Globus pallidus (tissue), 1 donor: ENCODE data around the gene TAMM41.
A peak's percentile ranks its signal among the peaks of the same experiment; 100 is the strongest.
"Not testable (repeated sequence)": the region's sequence is repeated elsewhere in the genome, so short reads cannot be mapped to it uniquely, and the experiment has no call there.

Experiments used
- DNase-seq: peaks from one replicate; pipeline ENCODE4 v3.0.0-alpha.2; 2015; ENCODE audit warnings: low spot score

The TAMM41 gene

DNA sequence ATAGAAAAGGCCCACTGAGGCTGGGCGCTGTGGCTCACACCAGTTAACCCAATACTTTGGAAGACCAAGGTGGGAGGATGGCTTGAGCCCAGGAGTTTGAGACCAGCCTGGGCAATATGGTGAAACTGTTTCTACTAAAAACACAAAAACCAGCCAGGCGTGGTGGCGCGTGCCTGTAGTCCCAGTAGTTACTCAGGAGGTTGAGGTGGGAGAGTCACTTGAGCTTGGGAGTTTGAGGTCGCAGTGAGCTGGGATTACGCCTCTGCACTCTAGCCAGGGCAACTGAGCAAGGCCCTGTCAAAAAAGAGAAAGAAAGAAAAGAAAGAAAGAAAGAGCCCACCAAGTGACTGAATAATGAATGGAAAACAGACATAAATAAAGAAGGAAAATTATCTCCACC is 32.0 kb downstream of the TAMM41 start:
- no peak for DNase-seq

DNA sequence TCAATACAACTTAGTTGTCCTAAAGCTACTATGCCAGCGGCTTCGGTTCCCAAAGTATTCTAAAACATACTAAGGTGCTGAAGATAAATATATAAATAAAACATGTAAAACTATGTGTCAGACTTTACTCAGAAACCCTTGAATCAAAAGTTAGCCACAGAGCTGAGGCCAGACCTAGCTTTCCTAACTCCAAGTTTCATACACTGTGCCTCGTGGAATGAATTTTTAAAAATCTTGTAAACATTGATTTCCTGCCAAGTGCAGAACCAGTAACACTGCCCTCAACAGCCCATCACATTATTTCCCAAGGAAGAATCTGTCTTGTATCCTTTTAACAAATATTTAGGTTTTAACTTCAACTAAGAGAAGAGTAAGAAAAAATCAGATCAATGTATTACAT is 36.4 kb downstream of the TAMM41 start:
- no peak for DNase-seq

DNA sequence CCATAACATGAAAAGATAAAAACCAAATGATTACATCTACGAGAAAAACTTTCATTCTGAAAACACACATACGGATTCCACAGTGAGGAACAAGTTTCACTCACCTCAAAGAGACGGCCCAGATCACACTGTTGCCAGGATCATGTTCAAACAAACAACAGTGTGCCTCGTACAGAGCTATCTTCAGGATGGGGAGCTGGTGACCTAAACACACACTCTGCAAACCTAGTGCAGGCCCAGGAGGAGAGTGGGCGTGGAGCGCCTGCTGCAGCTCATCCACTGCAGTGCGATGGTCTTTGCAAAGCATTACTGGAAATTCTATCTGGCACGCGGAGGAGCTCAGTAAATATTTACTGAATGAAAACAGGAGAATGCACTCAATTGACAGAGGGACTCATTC is 38.5 kb downstream of the TAMM41 start:
- no peak for DNase-seq

DNA sequence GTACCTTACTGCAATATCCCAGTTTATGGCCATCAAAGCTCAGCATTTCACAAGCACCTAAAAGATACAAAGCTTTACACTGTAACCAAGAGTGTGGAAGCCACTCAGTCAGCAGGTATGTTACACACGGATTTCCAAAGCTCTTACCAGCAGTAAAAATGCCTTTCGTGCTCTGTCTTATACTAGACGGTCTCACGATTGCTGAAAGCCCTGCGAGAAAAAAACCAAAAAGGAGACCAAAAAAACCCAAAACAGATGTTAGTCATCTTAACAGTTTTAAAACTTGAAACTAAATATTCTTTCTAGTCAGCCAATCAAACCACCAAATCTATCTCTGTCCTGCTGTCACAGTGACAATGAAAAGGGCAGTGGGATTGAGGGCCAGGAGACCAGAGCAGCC is 39.0 kb downstream of the TAMM41 start:
- no peak for DNase-seq

DNA sequence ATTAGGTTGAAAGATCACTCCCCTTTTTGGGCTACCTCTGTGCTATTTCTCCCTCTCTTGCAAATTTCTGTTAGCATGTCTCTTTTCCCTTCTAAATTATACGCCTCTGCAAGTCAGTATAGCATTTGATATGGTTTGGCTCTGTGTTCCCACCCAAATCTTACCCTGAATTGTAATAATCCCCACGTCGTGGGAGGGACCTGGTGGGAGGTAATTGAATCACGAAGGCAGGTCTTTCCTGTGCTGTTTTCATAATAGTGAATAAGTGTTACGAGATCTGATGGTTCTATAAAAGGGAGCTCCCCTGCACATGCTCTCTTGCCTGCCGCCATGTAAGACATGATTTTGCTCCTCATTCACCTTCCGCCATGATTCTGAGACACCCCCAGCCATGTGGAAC is 41.0 kb downstream of the TAMM41 start:
- DNase-seq = no peak

DNA sequence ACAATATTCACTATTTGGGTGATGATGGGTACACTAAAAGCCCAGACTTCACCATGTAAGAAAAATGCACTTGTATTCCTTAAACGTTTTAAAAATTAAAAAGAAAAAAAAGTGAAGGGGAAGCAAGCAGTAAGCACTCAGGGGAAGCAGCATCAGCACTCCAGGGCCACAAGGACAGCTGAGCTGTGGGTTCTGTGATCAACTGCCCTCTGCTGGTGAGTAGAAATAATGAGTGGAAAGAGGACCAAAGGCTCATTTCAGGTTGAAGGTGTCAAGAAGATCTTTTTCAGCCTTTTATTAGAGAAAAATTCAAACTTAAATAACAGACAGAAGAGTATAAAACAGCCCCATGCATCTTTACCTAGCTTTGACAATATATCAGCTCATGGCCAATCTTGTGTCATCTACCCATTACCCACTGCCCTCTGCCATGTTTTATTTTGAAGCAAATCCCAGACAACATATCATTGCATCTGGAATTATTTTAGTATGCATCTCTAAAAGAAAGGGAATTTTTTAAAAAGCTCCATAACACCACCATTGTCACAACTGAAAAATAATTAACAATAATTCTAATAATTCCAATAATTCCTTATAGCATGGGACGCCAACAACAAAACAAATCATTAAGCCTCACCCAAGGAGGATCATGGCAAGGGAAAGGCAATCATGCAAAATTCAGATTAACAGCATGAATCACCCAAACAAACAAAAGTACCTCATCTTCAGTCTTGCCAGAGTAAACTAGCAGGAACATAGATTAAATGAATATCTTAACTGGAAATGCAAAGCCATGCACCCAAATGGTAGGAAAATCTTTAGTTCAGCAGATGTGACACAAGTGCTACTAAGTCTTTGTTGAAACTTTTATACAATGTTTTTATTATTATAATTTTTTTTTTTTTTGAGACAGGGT is 42.5 kb downstream of the TAMM41 start:
- DNase-seq = peak; percentile 45

DNA sequence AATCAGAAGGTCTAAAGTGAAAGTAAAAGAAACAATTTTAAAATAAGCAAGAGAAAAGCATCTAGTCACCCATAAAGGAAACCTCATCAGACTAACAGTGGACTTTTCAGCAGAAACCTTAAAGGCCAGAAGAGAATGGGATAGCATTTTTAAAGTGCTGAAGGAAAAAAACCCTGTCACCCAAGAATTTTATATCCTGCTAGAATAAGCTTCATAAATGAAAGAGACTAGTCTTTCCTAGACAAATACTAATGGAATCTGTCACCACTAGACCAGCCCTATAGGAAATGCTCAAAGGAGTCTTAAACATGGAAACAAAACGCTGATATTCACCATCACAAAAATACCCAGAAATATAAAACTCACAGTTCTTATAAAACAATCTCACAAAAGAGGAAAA is 46.9 kb downstream of the TAMM41 start:
- no peak for DNase-seq

DNA sequence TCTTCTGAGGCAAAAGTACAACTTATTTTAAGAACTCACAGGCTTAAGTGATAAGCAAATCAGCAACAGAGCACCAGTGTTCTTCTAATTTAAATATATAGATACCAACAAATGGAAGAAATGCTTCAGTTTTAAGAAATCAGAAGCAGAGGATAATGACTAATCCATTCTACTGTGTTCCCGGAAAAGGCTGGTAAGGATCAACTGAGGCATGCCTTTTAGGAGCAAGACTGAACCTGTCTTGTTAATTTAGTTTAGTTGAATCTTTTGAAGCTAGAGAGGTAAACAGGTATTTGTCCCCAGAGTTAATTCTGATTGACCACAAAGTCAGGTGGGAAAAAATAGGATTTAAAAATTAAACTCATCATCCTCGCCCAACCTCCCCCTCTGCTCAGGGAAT is 51.8 kb downstream of the TAMM41 start:
- no peak for DNase-seq

DNA sequence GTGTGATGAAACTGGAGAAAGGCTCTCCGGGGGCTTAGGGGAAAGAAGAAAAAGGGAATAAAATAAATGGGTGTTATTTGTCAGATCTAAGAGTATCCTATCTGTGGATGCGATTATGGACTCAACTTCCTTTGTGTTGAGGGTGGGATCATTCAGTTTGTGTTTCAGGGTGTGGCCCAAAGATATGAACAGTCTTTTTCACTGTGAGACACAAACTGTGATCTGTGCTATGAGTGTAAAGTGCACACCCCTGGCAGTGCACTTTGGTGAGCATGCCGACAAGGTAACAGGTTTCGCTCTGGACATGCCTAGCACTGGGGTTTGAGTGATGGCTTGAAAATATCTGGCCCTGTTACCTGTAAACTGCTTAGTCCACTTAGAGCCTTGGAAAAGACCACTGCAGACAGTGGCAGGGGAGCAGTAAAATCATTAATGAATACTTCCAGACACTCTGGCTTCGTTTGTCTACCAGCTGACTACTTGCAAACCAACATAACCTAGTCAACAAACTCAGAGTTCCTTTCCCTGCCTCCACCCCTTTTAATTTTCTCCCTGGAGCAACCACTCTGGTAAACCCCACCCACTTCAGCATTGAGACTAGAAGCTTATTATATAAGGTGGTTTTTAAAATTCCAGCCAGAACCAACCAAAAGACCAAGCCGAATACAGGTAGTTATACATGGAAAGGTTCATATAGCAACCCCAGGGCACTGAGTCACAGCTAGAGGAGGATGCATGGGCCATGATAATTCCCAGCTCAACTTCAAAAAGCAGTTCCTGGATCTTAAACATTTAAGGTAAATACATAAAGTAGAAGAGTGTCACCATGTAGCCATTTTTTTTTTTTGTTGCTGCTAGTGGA is 55.1 kb downstream of the TAMM41 start:
- no peak for DNase-seq

DNA sequence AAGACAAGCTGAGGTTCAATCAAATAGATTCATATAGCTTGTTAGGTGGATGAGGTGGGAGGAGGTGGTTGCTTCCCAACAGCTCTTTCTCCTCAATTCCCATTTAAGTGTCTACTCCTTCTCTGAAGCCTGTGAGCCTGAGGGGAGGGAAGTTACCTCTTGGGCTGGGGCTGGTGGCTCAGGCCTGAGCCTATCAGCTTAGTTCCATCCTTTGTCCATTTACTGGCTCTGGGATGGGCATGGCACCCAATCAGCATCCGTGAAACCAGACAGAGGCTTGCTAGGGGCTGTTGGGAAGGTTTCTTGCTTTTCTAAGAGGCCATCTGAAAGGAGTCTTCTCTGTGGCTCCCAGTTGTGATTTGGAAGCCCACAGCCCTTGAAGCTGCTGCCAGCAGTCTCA is 57.3 kb downstream of the TAMM41 start:
- DNase-seq = no peak

DNA sequence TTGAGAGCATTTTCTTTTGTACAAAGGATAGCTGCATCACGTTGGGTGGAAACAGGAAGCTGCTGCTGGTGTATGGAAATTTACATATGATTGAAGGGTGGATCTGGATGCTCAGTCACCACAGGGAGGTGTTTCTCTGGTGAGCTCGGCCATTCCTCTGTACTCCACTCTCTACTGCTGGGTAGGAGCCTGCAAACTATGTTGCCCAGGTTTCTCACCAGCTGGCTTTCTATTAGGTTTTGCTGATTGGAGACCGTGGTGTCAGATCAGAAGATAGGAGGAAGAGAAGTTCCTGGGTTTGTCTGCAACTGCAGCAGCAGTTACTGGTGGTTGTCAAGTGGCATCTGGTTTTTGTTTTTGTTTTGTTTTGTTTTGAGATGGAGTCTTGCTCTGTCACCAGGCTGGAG is 61.7 kb downstream of the TAMM41 start:
- no peak for DNase-seq

DNA sequence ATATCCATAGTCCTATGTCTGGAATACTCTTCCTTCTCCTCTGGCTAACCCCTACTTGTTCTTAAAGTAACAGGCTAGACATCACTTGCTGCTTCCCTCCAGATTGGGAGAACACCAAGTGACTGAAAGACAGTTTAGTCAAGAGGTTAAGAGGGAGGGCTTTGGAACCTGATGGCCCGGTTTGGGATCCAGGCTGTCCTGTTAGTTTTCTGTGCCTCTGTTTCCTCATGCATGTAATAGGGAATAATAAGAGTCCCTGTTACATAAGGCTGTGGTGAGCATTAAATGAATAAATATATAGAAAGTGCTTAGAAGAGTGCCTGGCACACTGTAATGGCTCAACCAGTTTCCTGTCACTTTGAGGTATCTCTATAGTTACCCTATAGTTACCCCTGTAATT is 66.3 kb downstream of the TAMM41 start:
- no peak for DNase-seq

DNA sequence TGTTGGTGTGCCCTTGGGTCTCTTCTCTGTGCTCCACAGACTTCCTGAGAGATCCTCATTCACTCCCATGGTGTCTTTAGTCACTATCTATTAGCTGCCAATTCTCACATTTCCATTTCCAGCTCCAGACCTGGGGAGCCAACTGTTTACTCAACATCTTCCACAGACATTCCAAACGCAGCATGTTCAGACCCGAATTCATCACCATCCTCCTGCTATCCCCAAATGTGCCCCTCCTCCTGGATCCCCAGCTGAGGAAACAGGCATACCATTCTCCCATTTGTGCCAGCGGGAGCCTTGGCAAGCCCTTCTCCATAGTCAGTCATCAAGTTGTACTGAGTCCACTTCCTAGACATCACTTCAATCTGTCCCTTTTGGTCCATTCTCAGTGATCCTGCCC is 67.1 kb downstream of the TAMM41 start:
- no peak for DNase-seq

DNA sequence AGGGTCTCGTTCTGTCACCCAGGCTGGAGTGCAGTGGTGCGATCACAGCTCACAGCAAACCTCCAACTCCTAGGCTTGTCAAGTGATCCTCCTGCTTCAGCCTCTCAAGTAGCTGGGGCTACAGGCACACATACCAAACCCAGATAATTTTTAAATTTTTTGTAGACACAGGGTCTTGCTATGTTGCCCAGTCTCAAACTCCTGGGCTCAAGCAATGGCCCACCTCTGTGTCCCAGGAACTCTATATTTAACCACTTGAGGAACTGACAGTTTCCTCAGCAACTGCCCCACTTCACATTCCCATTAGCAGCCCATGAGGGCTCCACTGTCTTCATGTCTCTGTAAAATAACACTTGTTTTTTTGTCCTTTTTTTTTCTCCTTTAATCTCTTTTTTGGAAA is 68.4 kb downstream of the TAMM41 start:
- DNase-seq = no peak

DNA sequence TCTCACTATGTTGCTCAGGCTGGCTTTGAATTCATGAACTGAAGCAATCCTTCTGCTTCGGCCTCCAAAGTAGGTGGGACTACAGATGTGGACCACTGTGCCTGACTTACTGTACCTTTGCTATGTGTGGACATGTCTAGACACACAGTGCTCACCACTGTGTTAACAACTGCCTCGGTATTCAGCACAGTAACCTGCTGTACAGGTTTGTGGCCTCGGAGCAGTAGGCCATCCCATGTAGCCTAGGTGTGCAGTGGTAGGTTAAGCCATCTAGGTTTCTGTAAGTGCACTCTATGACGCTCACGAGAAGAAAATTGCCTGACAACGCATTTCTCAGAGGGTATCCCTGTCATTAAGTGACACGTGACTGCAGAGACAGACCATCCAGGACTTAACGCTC is 70.3 kb downstream of the TAMM41 start:
- no peak for DNase-seq

DNA sequence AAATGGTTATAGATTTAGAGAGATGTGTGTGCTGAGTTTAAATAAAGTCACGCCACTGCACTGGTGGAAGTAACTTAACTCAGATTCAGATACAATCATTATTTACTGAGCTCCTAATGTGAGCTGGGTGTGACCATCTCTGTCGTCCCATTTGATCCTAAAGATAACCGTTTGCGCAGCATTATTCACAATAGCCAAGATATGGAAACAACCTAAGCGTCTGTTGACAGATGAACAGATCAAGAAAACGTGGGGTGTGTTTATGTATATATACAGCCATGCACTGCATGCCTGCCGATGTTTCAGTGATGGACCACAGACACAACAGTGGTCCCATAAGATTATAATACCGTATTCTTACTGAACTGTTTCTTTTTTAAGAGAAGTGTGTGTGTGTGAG is 71.2 kb downstream of the TAMM41 start:
- no peak for DNase-seq

DNA sequence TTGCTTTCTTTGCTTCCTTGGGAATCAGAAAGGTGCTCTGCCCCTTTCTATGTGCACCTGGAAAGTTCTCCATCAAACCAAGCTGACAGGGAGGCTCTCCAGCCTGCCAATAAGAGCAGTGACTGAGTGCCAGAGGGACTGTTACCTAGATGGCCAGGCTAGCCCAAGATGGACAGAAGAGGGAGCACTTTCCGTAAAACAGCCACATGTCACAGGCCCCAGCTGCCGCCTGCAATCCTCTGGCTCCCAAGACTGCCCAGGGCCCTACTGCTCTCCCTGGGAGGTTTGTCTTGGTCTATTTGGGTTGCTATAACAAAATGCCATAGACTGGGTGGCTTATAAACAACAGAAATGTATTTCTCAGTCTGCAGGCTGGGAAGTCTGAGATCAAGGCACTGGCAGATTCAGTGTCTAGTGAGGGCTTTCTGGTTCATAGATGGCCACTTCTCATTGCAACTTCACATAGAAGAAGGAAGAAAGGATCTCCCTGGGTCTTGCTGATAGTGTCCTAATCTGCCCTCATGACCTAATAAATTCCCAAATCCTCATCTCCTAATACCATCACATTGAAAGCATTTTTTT is 72.3 kb downstream of the TAMM41 start:
- DNase-seq = peak; percentile 26

DNA sequence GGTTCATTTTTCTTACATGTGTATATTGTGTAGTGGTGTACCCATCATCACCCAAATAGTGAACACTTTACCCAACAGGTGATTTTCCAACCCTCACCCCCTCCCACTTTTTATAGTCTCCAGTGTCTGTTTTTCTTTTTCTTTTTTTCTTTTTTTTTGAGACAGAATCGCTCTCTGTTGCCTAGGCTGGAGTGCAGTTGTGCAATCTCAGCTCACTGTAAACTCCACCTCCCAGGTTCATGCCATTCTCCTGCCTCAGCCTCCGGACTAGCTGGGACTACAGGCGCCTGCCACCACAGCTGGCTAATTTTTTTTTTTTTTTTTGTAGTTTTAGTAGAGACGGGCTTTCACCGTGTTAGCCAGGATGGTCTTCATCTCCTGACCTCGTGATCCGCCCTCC is 74.8 kb downstream of the TAMM41 start:
- not testable (repeated sequence) for DNase-seq

DNA sequence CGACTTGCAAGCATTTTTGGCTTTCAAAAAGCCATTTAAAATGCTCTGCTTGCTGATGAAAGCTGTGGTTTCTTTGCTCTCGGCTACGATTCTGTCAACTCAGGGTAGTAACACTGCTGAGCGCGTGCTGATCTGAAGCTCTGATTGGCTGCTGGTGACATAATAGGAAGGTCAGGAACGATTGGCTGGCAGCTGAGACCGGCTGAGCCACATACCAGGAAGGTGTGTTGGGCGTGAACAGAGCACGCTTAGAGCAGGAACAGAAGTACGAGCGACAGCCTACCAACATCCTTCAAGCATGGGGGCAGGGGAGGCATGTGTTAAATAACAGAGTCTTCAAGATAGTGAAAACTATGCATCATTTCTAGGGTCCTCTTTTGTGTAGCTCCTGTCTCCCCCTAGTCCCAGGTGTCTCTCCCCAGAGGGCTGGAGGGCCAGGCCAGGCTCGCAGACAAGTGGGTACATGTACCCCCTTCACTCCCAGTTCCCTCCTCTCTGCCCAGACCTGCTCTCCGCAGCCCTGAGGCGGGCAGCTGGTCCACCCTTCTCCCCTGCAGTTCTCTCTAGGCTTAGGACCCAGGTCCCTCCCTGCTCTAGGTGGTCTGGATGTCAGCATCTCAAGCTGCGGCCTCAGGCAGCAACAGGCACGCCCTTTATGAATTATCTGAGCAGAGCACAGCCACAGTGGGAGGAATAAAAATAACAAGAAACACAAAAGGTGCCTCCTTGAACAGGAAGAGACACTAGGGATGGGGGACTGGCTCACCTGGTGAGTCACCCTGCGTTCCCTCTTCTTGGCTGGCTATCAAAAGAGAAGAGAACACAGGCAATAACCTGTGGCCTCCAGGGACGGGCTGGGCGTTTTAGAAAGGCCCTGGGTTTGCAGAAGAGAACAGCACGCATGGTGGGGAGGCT is 76.0 kb downstream of the TAMM41 start:
- peak; percentile 37 for DNase-seq

DNA sequence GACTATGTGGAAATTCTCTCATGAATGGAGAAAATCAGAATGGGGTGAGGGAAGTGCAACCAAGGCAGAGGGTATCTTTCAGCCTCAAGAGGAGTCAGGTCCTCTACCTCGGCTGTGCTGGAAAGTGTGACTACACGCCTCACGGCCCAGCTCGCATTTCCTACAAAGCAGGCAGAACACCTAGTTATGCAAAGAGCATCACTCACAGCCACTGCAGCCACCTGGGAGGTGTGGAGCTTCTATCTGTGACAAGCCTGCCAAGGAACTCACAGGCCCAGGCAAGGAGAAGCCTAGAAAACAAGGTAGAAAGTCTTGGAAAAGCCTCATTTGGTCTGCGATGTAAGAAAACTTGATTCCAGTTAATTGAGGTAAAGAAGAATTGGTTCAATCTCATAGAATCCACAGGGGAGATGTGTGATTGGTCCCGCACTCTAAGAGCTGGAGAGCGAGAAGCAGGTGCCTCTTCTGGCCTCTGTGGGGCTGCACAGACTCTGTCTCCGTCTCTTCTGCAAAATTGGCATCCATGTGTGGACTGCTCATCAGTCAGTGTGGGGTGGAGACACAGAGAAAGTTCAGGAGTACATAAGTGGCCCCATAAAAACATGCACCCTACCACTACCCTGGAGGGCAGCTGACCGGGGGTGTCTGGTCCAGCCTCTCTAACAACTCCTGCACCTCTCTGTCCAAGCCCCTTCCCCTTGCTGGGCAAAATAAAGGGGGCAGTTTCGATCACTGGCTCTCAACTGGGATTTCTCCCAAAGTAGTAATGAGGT is 76.8 kb downstream of the TAMM41 start:
- peak; percentile 3 for DNase-seq

DNA sequence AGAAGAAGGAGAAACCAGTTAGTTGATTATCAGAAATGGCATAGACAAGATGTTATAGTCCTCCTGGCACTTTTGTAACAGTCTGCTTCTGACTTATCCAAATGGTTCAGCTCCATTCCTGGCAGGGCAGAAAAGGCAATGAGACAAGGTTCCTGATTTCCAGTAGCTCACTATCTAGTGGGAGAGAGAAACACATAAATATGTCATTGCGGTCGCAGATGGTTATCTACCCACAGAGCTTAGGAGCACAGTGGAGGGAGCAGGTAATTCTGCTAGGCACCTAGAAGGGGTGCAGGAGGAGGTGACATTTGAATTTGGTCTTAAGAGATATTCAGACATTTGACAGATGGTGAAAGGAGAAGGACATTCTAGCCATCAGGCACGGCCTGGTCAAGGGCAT is 78.1 kb downstream of the TAMM41 start:
- DNase-seq = no peak
